A549 (cell line): ENCODE data around the gene PDE8B. TPM values are rescaled to one million over a fixed set of nuclear protein-coding genes. Genes with fewer than 3 reads are reported as not detected.

ENCODE experiments used
- ATAC-seq, 2 experiments: fragments of 200-7000 bp in 1 of 2; fragments of >200 bp in 1 of 2; cut with Nextera tagmentation in 1 of 2; cut with Tn5 transposase in 1 of 2; 3 replicates each; pipeline versions ENCODE4 v1.8.0 to v1.9.1; 2018 to 2020; ENCODE audit warnings: mild to moderate bottlenecking in 1 of 2, moderate library complexity in 1 of 2
- CTCF ChIA-PET: fragments of 300-600 bp; sonication (Branson Sonifier 250); formaldehyde crosslinking; extraction: SDS; loops from one replicate; lab custom pipeline; 2021; ENCODE audit warnings: antibody characterized with exemption, inconsistent platforms; lab: Yijun Ruan, JAX
- POLR2A ChIA-PET: fragments of 350-600 bp; formaldehyde crosslinking; extraction: SDS; loops from one replicate; lab custom pipeline; 2021; ENCODE audit warnings: antibody characterized with exemption, inconsistent platforms; lab: Yijun Ruan, JAX
- DNase-seq, 2 experiments: peaks; one replicate each; pipeline versions ENCODE4 v3.0.0 to v3.0.0-alpha.2; 2011 to 2016; ENCODE audit warnings: low read depth in 1 of 2, low spot score in 1 of 2
- FAIRE-seq: peaks from 2 replicates; lab custom pipeline; 2011; peaks lifted over from hg19 to GRCh38; lab: Jason Lieb, UNC
- H3K27ac ChIP-seq, 2 experiments: fragments of >200 bp; sonication (Bioruptor Twin); formaldehyde crosslinking; 3 replicates each; pipeline ENCODE4 v1.5.1; 2016 to 2017
- H3K4me1 ChIP-seq: fragments of >200 bp; sonication (Bioruptor Twin); formaldehyde crosslinking; 3 replicates; pipeline ENCODE4 v1.6.1; 2016
- H3K4me2 ChIP-seq: fragments of >200 bp; sonication (Bioruptor Twin); formaldehyde crosslinking; 3 replicates; pipeline ENCODE4 v1.6.1; 2016
- H3K4me3 ChIP-seq: fragments of >200 bp; sonication (Bioruptor Twin); formaldehyde crosslinking; 3 replicates; pipeline ENCODE4 v1.5.1; 2016
- H3K9me3 ChIP-seq: fragments of >200 bp; sonication (Bioruptor Twin); formaldehyde crosslinking; 3 replicates; pipeline ENCODE4 v1.6.1; 2016
- CBX8 ChIP-seq: fragments of 200-600 bp; sonication (generic); IDR thresholded peaks from 2 replicates; pipeline ENCODE4 v1.6.1; 2016
- CEBPB ChIP-seq, 2 experiments: fragments of >200 bp in 1 of 2; sonication (Bioruptor Twin) in 1 of 2; formaldehyde crosslinking in 1 of 2; IDR thresholded peaks; 2 replicates each; pipeline ENCODE4 v1.6.1; 2012 to 2016
- CTCF ChIP-seq: fragments of >200 bp; sonication (Bioruptor Twin); formaldehyde crosslinking; IDR thresholded peaks from 3 replicates; pipeline ENCODE4 v1.5.1; 2016
- E2F6 ChIP-seq: IDR thresholded peaks from 2 replicates; pipeline ENCODE4 v1.6.1; 2012; ENCODE audit warnings: low read depth, borderline replicate concordance
- FOSB ChIP-seq: fragments of 250-450 bp; sonication (Bioruptor Pico); IDR thresholded peaks from 2 replicates; pipeline ENCODE4 v1.5.0; 2020; ENCODE audit warnings: mild to moderate bottlenecking, moderate library complexity
- FOSL2 ChIP-seq, 2 experiments: fragments of 450-650 bp in 1 of 2; fragments of >200 bp in 1 of 2; sonication (Bioruptor Twin) in 1 of 2; formaldehyde crosslinking; IDR thresholded peaks; 2 replicates each; pipeline versions ENCODE4 v1.5.0 to v1.6.1; 2016 to 2020; ENCODE audit warnings: mild to moderate bottlenecking in 1 of 2, moderate library complexity in 1 of 2
- GATA3 ChIP-seq: IDR thresholded peaks from 2 replicates; pipeline ENCODE4 v1.6.1; 2012; ENCODE audit warnings: borderline replicate concordance
- HDAC2 ChIP-seq: fragments of 200-600 bp; sonication (generic); IDR thresholded peaks from 2 replicates; pipeline ENCODE4 v1.6.1; 2016
- HEYL ChIP-seq: fragments of 250-450 bp; sonication (Bioruptor Pico); IDR thresholded peaks from 2 replicates; pipeline ENCODE4 v1.8.0; 2021; ENCODE audit warnings: mild to moderate bottlenecking, moderate library complexity
- HOXA7 ChIP-seq: fragments of 250-450 bp; sonication (Bioruptor Pico); IDR thresholded peaks from 2 replicates; pipeline ENCODE4 v1.5.0; 2020; ENCODE audit warnings: mild to moderate bottlenecking, moderate library complexity
- KDM1A ChIP-seq: fragments of 200-600 bp; sonication (generic); IDR thresholded peaks from 2 replicates; pipeline ENCODE4 v1.6.1; 2016; ENCODE audit warnings: low read depth, mild to moderate bottlenecking
- MAFK ChIP-seq: fragments of 450-650 bp; IDR thresholded peaks from 2 replicates; pipeline ENCODE4 v1.6.1; 2014; ENCODE audit not compliant: partially characterized antibody
- MAZ ChIP-seq: fragments of 150-350 bp; IDR thresholded peaks from 2 replicates; pipeline ENCODE4 v1.6.1; 2014; ENCODE audit warnings: antibody characterized with exemption, low read depth, low read length, borderline replicate concordance
- MYC ChIP-seq: IDR thresholded peaks from 2 replicates; pipeline ENCODE4 v1.6.1; 2012; ENCODE audit warnings: mild to moderate bottlenecking, inconsistent platforms, low read length, improper control_type of control experiment, borderline replicate concordance
- NFE2L2 ChIP-seq: fragments of 150-350 bp; conservative IDR thresholded peaks from 2 replicates; pipeline ENCODE4 v1.6.1; 2014; ENCODE audit warnings: low read length
- NPAS2 ChIP-seq: fragments of 250-450 bp; sonication (Bioruptor Pico); IDR thresholded peaks from 2 replicates; pipeline ENCODE4 v1.8.0; 2022; ENCODE audit warnings: mild to moderate bottlenecking, moderate library complexity, borderline replicate concordance
- NR3C1 ChIP-seq: fragments of >200 bp; sonication (Bioruptor Twin); formaldehyde crosslinking; IDR thresholded peaks from 3 replicates; pipeline ENCODE4 v1.6.1; 2017
- REST ChIP-seq: fragments of 200-600 bp; sonication (generic); IDR thresholded peaks from 2 replicates; pipeline ENCODE4 v1.6.1; 2016; ENCODE audit warnings: antibody characterized with exemption, mild to moderate bottlenecking, moderate library complexity
- USF2 ChIP-seq: fragments of 450-650 bp; IDR thresholded peaks from 2 replicates; pipeline ENCODE4 v1.6.1; 2014; ENCODE audit warnings: antibody characterized with exemption
- ZC3H11A ChIP-seq: fragments of 450-650 bp; IDR thresholded peaks from 2 replicates; pipeline ENCODE4 v1.6.1; 2014; ENCODE audit warnings: antibody characterized with exemption, mild to moderate bottlenecking
- ZFP36 ChIP-seq: fragments of 450-650 bp; IDR thresholded peaks from 2 replicates; pipeline ENCODE4 v1.6.1; 2014; ENCODE audit warnings: borderline replicate concordance; ENCODE audit not compliant: partially characterized antibody
- WGBS: methylation state at CpG from one replicate; pipeline ENCODE4 v1.1.6; 2017; ENCODE audit errors: missing lambda C conversion rate; 5-methylcytosine and 5-hydroxymethylcytosine counted together
- polyA plus RNA-seq, 4 experiments: library from polyadenylated mRNA; depleted of rRNA in 3 of 4; stranded (reverse); fragments of >200 nt; fragmentation: RNase III in 1 of 4; extraction: RNeasy Plus Mini Kit Qiagen cat#74134 plus additional on column Dnase treatment in 1 of 4; gene quantifications; 2 replicates in 3 of 4; 3 replicates in 1 of 4; pipeline ENCODE4 v1.2.3, GENCODE V29; 2011 to 2017

Gene PDE8B
- polyA plus RNA-seq, 2 of the 4 experiments (the other 2 are of a cell fraction), result 2.0 to 4.0 TPM

GRCh38 chr5:77189421-77189820 lies 21.1 kb upstream of the PDE8B start (continued):
- no peak for TF ChIP-seq HEYL (CRISPR knock-in tag)
- no peak for TF ChIP-seq NR3C1

- ATAC-seq (no peak), DNase-seq (no peak), FAIRE-seq (no peak)
- 68% methylated on average over 2 of the region's 2 CpGs for WGBS
- TF ChIP-seq ZFP36 (peak; percentile 62), HDAC2 (no peak), GATA3 (no peak), CTCF (no peak), MAZ (no peak), NFE2L2 (no peak), ZC3H11A (no peak)
- peaks cover under 1% of the 10 kb centered on the region; the same call in 2 of the 3 replicates for H3K4me1 ChIP-seq
- no peak overlapping the region for H3K4me3 ChIP-seq
- ChIA-PET CTCF (no interaction called here), POLR2A (no interaction called here)
- no peak overlapping the region for H3K4me2 ChIP-seq
- H3K9me3 ChIP-seq, result peaks cover 11% of the 10 kb centered on the region; the same call in 2 of the 3 replicates
- no peak overlapping the region for H3K27ac ChIP-seq
Observed at GRCh38 chr5:77192441-77193050, 17.9 kb upstream of the PDE8B start.

- ATAC-seq (no peak), FAIRE-seq (no peak), DNase-seq (no peak)
- no peak overlapping the region for H3K27ac ChIP-seq
- TF ChIP-seq E2F6 (no peak), MAFK (peak; percentile 57)
- no peak overlapping the region for H3K4me3 ChIP-seq
- POLR2A ChIA-PET, result no interaction called here
- H3K9me3 ChIP-seq, result peaks cover 20% of the 10 kb centered on the region; the same call in 2 of the 3 replicates
- CTCF ChIA-PET, result no interaction called here
- H3K4me1 ChIP-seq, result no peaks in the 10 kb centered on the region
- no peak overlapping the region for H3K4me2 ChIP-seq
Observed at GRCh38 chr5:77194762-77195161, 15.7 kb upstream of the PDE8B start.

GRCh38 chr5:77197840-77198554 lies 12.5 kb upstream of the PDE8B start:
- ATAC-seq, result no peak
- H3K4me3 ChIP-seq, result no peak overlapping the region
- H3K4me2 ChIP-seq, result no peak overlapping the region
- no peak for DNase-seq
- peaks cover 17% of the 10 kb centered on the region; the same call in 2 of the 3 replicates for H3K9me3 ChIP-seq
- 42% methylated on average over 2 of the region's 2 CpGs for WGBS
- no peak for FAIRE-seq
- ChIA-PET CTCF (no interaction called here), POLR2A (no interaction called here)
- no peaks in the 10 kb centered on the region for H3K4me1 ChIP-seq
- H3K27ac ChIP-seq, result no peak overlapping the region
- no peak for TF ChIP-seq NPAS2 (CRISPR knock-in tag)
- no peak for TF ChIP-seq MYC
- no peak for TF ChIP-seq HOXA7
- TF ChIP-seq CEBPB (IDR thresholded peaks at IDR 0.05), result no peak
- TF ChIP-seq USF2, result no peak
- no peak for TF ChIP-seq REST
- TF ChIP-seq E2F6, result no peak
- no peak for TF ChIP-seq FOSL2 (IDR thresholded peaks at IDR 0.05)
- TF ChIP-seq FOSL2 (CRISPR knock-in tag; IDR thresholded peaks at IDR 0.05), result no peak
- TF ChIP-seq CBX8, result no peak
- no peak for TF ChIP-seq FOSB
- TF ChIP-seq KDM1A, result no peak
